Suprapubic skin (tissue), 4 donors: ENCODE measurements around the gene GLOD5. TPM values are rescaled to one million over a fixed set of nuclear protein-coding genes. Genes with fewer than 3 reads are reported as not detected.

ENCODE experiments used
- DNase-seq, 2 donors: peaks; one replicate each; pipeline ENCODE4 v3.0.0-alpha.2; 2019; ENCODE audit warnings: low spot score in 2 of 2
- H3K27ac ChIP-seq: fragments of 200-600 bp; sonication (generic); one replicate; pipeline ENCODE4 v1.5.1; 2019
- H3K27me3 ChIP-seq: fragments of 200-600 bp; sonication (generic); one replicate; pipeline ENCODE4 v1.5.1; 2019
- H3K36me3 ChIP-seq: fragments of 200-600 bp; sonication (generic); one replicate; pipeline ENCODE4 v1.5.1; 2019
- H3K4me1 ChIP-seq: fragments of 200-600 bp; sonication (generic); one replicate; pipeline ENCODE4 v1.5.1; 2019
- H3K4me3 ChIP-seq: fragments of 200-600 bp; sonication (generic); one replicate; pipeline ENCODE4 v1.5.1; 2019; ENCODE audit warnings: mild to moderate bottlenecking
- H3K9me3 ChIP-seq: fragments of 200-600 bp; sonication (generic); one replicate; pipeline ENCODE4 v1.5.1; 2019
- CTCF ChIP-seq, 2 donors: fragments of 200-600 bp in 1 of 2; fragments of 450-650 bp in 1 of 2; sonication (generic) in 1 of 2; IDR thresholded peaks; one replicate each; pipeline ENCODE4 v1.5.1; 2016 to 2019; ENCODE audit warnings: antibody characterized with exemption in 2 of 2, mild to moderate bottlenecking in 1 of 2, moderate library complexity in 1 of 2
- EP300 ChIP-seq: sonication (generic); formaldehyde crosslinking; IDR thresholded peaks from one replicate; pipeline ENCODE4 v1.6.1; 2017; ENCODE audit warnings: antibody characterized with exemption
- POLR2A ChIP-seq, 2 donors: fragments of 450-650 bp; IDR thresholded peaks; one replicate each; pipeline ENCODE4 v1.6.1; 2017; ENCODE audit warnings: antibody characterized with exemption in 2 of 2, mild to moderate bottlenecking in 2 of 2, moderate library complexity in 2 of 2
- POLR2AphosphoS5 ChIP-seq, 3 donors: sonication (generic); formaldehyde crosslinking; IDR thresholded peaks; one replicate each; pipeline ENCODE4 v1.6.1; 2017; ENCODE audit warnings: antibody characterized with exemption in 3 of 3
- WGBS: methylation state at CpG from one replicate; pipeline ENCODE4 v1.1.5; 2018; 5-methylcytosine and 5-hydroxymethylcytosine counted together
- total RNA-seq, 4 donors: library from RNA; depleted of rRNA; stranded (reverse); fragments of >200 nt; gene quantifications; one replicate each; pipeline ENCODE4 v1.1.0, GENCODE V29; 2016

GLOD5 gene
- total RNA-seq, 4 donors from 2014 or later: not detected

- no peaks in the 10 kb centered on the region for H3K27me3 ChIP-seq
- DNase-seq: no peak
- H3K36me3 ChIP-seq: no peaks in the 10 kb centered on the region
- H3K4me3 ChIP-seq: no peak overlapping the region
- H3K9me3 ChIP-seq: no peaks in the 10 kb centered on the region
- TF ChIP-seq CTCF (IDR thresholded peaks at IDR 0.05) (no peak), EP300 (no peak), POLR2A (IDR thresholded peaks at IDR 0.05) (no peak), POLR2AphosphoS5 (IDR thresholded peaks at IDR 0.05) (no peak)
- WGBS: 89% methylated on average over 8 of the region's 8 CpGs
- H3K4me1 ChIP-seq: no peaks in the 10 kb centered on the region
- H3K27ac ChIP-seq: no peak overlapping the region
Observed at GRCh38 chrX:48741834-48742233, 19.7 kb upstream of the GLOD5 start.

GRCh38 chrX:48745222-48745621, 16.3 kb upstream of the GLOD5 start:
- TF ChIP-seq POLR2A (IDR thresholded peaks at IDR 0.05) (no peak), CTCF (IDR thresholded peaks at IDR 0.05) (no peak), POLR2AphosphoS5 (IDR thresholded peaks at IDR 0.05) (no peak), EP300 (no peak)
- no peaks in the 10 kb centered on the region for H3K36me3 ChIP-seq
- no peak overlapping the region for H3K27ac ChIP-seq
- no peak for DNase-seq
- no peaks in the 10 kb centered on the region for H3K9me3 ChIP-seq
- no peaks in the 10 kb centered on the region for H3K4me1 ChIP-seq
- H3K27me3 ChIP-seq: no peaks in the 10 kb centered on the region
- WGBS: 89% methylated on average over 4 of the region's 4 CpGs
- H3K4me3 ChIP-seq: no peak overlapping the region

DNA sequence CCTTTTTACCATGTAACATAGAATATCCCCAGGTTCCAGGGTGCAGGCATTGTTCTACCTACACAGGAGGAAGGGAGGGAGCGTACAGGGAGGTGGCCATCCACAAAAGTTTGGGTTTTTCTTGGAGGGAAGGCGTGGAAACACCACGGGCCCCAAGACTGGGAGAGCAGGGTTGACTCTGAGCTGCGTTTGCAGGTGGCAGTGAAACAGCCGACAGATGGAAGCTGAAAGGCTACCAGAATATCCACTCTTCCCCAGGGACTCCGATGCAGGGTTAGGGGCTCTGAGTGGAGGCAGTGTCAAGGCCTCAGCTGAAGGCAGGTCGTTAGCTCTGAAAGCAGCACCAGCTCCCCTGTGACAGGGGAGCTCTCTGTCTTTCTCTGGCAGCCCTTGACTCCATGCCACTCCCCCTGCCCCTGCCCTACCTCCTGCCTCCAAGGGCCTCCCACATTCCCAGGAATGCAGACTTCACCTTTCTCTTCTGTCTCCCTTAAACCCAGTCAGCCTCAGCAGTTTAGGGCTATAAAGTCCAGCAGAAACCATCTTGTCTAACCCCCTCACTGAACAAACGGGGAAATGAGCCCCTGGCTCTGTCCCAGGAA, 14.0 kb upstream of the GLOD5 start:
- 68% methylated on average over 8 of the region's 8 CpGs for WGBS
- Histone ChIP-seq H3K36me3 (no peaks in the 10 kb centered on the region), H3K9me3 (no peaks in the 10 kb centered on the region), H3K4me1 (no peaks in the 10 kb centered on the region), H3K27ac (no peak overlapping the region), H3K27me3 (no peaks in the 10 kb centered on the region), H3K4me3 (no peak overlapping the region)
- TF ChIP-seq POLR2AphosphoS5 (IDR thresholded peaks at IDR 0.05) (no peak), POLR2A (IDR thresholded peaks at IDR 0.05) (no peak), CTCF (IDR thresholded peaks at IDR 0.05) (no peak), EP300 (no peak)
- no peak for DNase-seq

DNA sequence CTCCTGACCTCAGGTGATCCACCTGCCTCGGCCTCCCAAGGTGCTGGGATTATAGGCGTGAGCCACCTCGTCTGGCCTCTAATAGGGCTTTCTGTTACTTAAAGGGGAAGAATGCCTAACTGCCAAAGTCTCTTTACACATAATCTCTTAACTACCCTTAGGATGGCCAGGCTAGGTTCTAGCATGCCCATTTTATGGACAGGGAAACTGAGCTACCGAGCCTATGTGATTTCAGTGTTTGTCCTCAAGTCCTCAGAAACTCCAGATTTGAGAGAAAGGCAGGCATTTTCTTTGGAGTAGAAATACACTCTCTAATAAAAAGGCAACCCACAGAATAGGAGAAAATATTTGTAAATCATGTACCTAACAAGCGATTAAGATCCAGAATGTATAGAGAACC, 12.4 kb upstream of the GLOD5 start:
- Histone ChIP-seq H3K27ac (no peak overlapping the region), H3K4me3 (no peak overlapping the region), H3K9me3 (no peaks in the 10 kb centered on the region), H3K4me1 (no peaks in the 10 kb centered on the region), H3K27me3 (no peaks in the 10 kb centered on the region), H3K36me3 (no peaks in the 10 kb centered on the region)
- TF ChIP-seq CTCF (IDR thresholded peaks at IDR 0.05) (no peak), POLR2A (IDR thresholded peaks at IDR 0.05) (no peak), POLR2AphosphoS5 (IDR thresholded peaks at IDR 0.05) (no peak), EP300 (no peak)
- DNase-seq: no peak
- WGBS: 89% methylated on average over 5 of the region's 5 CpGs

GRCh38 chrX:48751343-48751742, 10.2 kb upstream of the GLOD5 start:
- Histone ChIP-seq H3K4me3 (no peak overlapping the region), H3K4me1 (no peaks in the 10 kb centered on the region), H3K9me3 (no peaks in the 10 kb centered on the region), H3K27me3 (no peaks in the 10 kb centered on the region), H3K27ac (no peak overlapping the region), H3K36me3 (no peaks in the 10 kb centered on the region)
- 81% methylated on average over 3 of the region's 3 CpGs for WGBS
- DNase-seq: no peak
- TF ChIP-seq CTCF (IDR thresholded peaks at IDR 0.05) (no peak), EP300 (no peak), POLR2A (IDR thresholded peaks at IDR 0.05) (no peak), POLR2AphosphoS5 (IDR thresholded peaks at IDR 0.05) (no peak)
